Esophagus squamous epithelium (tissue), 4 donors: ENCODE data around the gene RPS6KA3.

ENCODE experiments used
- POLR2A ChIP-seq, 4 donors: fragments of 450-650 bp; IDR thresholded peaks; one replicate each; pipeline ENCODE4 v1.6.1; 2017; ENCODE audit warnings: antibody characterized with exemption in 4 of 4, mild to moderate bottlenecking in 4 of 4, moderate library complexity in 3 of 4
- TF ChIP-seq, protein P1 (sequence below), 6 experiments: fragments of 450-650 bp in 4 of 6; fragments of 200-600 bp in 2 of 6; sonication (generic) in 2 of 6; IDR thresholded peaks; one replicate each; pipeline ENCODE4 v1.5.1; 2016 to 2019; ENCODE audit warnings: antibody characterized with exemption in 6 of 6, mild to moderate bottlenecking in 4 of 6, moderate library complexity in 4 of 6

DNA sequence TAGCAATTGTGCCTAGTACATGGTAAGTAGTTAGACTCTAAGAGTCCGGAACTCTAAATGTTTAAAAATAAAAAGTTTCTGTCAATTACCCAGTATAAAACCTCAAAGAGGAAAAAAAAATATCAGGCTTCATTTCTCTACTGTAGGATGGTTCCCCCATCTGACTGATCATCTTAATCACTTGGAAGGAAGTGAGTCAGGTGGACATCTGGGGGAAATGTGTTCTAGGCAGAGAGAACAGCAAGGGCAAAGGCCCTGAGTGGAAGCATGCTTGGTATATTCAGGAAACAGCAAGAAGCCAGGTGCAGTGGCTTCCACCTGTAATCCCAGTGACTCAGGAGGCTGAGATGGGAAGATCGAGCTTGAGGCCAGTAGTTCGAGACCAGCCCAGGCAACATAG, 122.2 kb downstream of the RPS6KA3 start:
- TF ChIP-seq, protein P1, sequence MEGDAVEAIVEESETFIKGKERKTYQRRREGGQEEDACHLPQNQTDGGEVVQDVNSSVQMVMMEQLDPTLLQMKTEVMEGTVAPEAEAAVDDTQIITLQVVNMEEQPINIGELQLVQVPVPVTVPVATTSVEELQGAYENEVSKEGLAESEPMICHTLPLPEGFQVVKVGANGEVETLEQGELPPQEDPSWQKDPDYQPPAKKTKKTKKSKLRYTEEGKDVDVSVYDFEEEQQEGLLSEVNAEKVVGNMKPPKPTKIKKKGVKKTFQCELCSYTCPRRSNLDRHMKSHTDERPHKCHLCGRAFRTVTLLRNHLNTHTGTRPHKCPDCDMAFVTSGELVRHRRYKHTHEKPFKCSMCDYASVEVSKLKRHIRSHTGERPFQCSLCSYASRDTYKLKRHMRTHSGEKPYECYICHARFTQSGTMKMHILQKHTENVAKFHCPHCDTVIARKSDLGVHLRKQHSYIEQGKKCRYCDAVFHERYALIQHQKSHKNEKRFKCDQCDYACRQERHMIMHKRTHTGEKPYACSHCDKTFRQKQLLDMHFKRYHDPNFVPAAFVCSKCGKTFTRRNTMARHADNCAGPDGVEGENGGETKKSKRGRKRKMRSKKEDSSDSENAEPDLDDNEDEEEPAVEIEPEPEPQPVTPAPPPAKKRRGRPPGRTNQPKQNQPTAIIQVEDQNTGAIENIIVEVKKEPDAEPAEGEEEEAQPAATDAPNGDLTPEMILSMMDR (IDR thresholded peaks at IDR 0.05), result no peak
- no peak for TF ChIP-seq POLR2A (IDR thresholded peaks at IDR 0.05)
